Astrocyte of the cerebellum (primary cell): ENCODE measurements around the gene TANC1.

ENCODE experiments used
- DNase-seq: peaks from one replicate; pipeline ENCODE4 v3.0.0-alpha.2; 2011; ENCODE audit warnings: low read depth
- H3K4me3 ChIP-seq: 2 replicates; pipeline ENCODE4 v1.5.1; 2011; ENCODE audit warnings: mild to moderate bottlenecking, low read depth, low read length, moderate library complexity
- in situ Hi-C: cut with HindIII; loops from 2 replicates; pipeline ENCODE4 v1.10.0; 2017; ENCODE audit warnings: low sequenced_read_pairs
- TF ChIP-seq, protein P1 (sequence below): IDR thresholded peaks from 2 replicates; pipeline ENCODE4 v1.5.1; 2012; ENCODE audit warnings: low read length, low read depth, moderate library complexity, mild to moderate bottlenecking; ENCODE audit errors: missing control alignments

The TANC1 gene

GRCh38 chr2:159175927-159176326 is 207.5 kb downstream of the TANC1 start:
- DNase-seq, result no peak
- no peak overlapping the region for H3K4me3 ChIP-seq
- TF ChIP-seq, protein P1, sequence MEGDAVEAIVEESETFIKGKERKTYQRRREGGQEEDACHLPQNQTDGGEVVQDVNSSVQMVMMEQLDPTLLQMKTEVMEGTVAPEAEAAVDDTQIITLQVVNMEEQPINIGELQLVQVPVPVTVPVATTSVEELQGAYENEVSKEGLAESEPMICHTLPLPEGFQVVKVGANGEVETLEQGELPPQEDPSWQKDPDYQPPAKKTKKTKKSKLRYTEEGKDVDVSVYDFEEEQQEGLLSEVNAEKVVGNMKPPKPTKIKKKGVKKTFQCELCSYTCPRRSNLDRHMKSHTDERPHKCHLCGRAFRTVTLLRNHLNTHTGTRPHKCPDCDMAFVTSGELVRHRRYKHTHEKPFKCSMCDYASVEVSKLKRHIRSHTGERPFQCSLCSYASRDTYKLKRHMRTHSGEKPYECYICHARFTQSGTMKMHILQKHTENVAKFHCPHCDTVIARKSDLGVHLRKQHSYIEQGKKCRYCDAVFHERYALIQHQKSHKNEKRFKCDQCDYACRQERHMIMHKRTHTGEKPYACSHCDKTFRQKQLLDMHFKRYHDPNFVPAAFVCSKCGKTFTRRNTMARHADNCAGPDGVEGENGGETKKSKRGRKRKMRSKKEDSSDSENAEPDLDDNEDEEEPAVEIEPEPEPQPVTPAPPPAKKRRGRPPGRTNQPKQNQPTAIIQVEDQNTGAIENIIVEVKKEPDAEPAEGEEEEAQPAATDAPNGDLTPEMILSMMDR, result no peak
- in situ Hi-C loops, result no loop called here

DNA sequence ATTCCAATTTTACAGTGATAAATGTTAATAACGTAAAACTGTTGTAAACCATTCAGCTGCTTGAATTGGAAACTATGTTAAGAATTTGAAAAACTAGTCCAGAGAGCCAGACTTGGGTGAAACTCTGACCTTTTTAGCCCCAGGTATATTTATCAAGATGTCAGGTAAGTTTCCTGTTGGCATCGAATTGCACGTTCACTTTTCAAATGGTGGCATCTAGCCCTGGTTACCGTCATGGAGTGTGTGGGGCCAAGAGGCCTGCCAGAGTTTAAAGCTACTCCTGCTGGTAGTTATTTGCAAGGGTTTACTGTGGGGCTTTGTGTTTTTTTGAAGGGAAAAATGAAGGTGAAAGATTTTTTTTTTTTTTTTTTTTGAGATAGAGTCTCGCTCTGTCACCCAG is 208.1 kb downstream of the TANC1 start:
- no peak overlapping the region for H3K4me3 ChIP-seq
- TF ChIP-seq, protein P1, result peak; percentile 29
- in situ Hi-C loops, result no loop called here
- peak; percentile 66 for DNase-seq

- DNase-seq, result no peak
- in situ Hi-C loops, result no loop called here
- TF ChIP-seq, protein P1, result no peak
- no peak overlapping the region for H3K4me3 ChIP-seq
These were observed 208.9 kb downstream of the TANC1 start for GRCh38 chr2:159177357-159177756.

- in situ Hi-C loops, result no loop called here
- no peak overlapping the region for H3K4me3 ChIP-seq
- TF ChIP-seq, protein P1, result no peak
- DNase-seq, result no peak
These were observed 209.5 kb downstream of the TANC1 start for GRCh38 chr2:159177957-159178356.

GRCh38 chr2:159179096-159179495 is 210.7 kb downstream of the TANC1 start:
- in situ Hi-C loops, result no loop called here
- no peak overlapping the region for H3K4me3 ChIP-seq
- TF ChIP-seq, protein P1, result no peak
- no peak for DNase-seq

- TF ChIP-seq, protein P1, result no peak
- in situ Hi-C loops, result no loop called here
- no peak for DNase-seq
- no peak overlapping the region for H3K4me3 ChIP-seq
These were observed 211.3 kb downstream of the TANC1 start for GRCh38 chr2:159179696-159180095.

GRCh38 chr2:159183346-159183745 is 214.9 kb downstream of the TANC1 start:
- TF ChIP-seq, protein P1, result no peak
- no peak overlapping the region for H3K4me3 ChIP-seq
- no peak for DNase-seq
- in situ Hi-C loops, result no loop called here
